Activated T-helper 17 cell treated with anti-CD3 and anti-CD28 coated beads, Interleukin-2, amount 50 U/mL, for 72 hours (primary cell): ENCODE results near the gene MAP2K4. TPM values are rescaled to one million over a fixed set of nuclear protein-coding genes. Genes with fewer than 3 reads are reported as not detected.

Source experiments
- total RNA-seq, 2 donors: library from RNA; stranded (reverse); gene quantifications; one replicate each; pipeline ENCODE4 v1.2.3, GENCODE V29; 2022

The MAP2K4 gene
- total RNA-seq, 2 donors from 2014 or later = 22.1 to 22.7 TPM

Other genes with a start within 250 kb of the MAP2K4 start
- gene ZNF18, start 23.4 kb upstream of the MAP2K4 start, total RNA-seq = 1 to 10 TPM; 5.1 to 5.7 TPM